Ovary (tissue), 9 donors: Measurements from ENCODE around the gene LRMDA. TPM values are rescaled to one million over a fixed set of nuclear protein-coding genes. Genes with fewer than 3 reads are reported as not detected.

ENCODE experiments used
- DNase-seq, 5 donors: peaks; one replicate each; pipeline ENCODE4 v3.0.0-alpha.2; 2019 to 2020
- H3K27ac ChIP-seq, 2 donors: fragments of 200-600 bp; one replicate each; pipeline versions ENCODE4 v1.5.1 to v1.8.0; 2019 to 2022
- H3K27me3 ChIP-seq: fragments of 200-600 bp; one replicate; pipeline ENCODE4 v1.8.0; 2022
- H3K36me3 ChIP-seq: fragments of 200-600 bp; sonication (generic); one replicate; pipeline ENCODE4 v1.5.1; 2019
- H3K4me1 ChIP-seq: one replicate; pipeline ENCODE4 v1.8.1; 2013; ENCODE audit warnings: mild to moderate bottlenecking, moderate library complexity; ENCODE audit not compliant: insufficient read depth
- H3K4me3 ChIP-seq: fragments of 200-600 bp; sonication (generic); one replicate; pipeline ENCODE4 v1.5.1; 2017
- H3K9me3 ChIP-seq, 2 donors: fragments of 200-600 bp in 1 of 2; sonication (generic) in 1 of 2; one replicate each; pipeline versions ENCODE4 v1.5.1 to v1.8.1; 2013 to 2019; ENCODE audit warnings: mild to moderate bottlenecking in 1 of 2, moderate library complexity in 1 of 2
- CTCF ChIP-seq, 3 donors: fragments of 450-650 bp in 2 of 3; fragments of 200-600 bp in 1 of 3; IDR thresholded peaks; one replicate each; pipeline versions ENCODE4 v1.5.1 to v1.8.0; 2016 to 2022; ENCODE audit warnings: antibody characterized with exemption in 3 of 3, mild to moderate bottlenecking in 1 of 3
- EP300 ChIP-seq: sonication (generic); formaldehyde crosslinking; IDR thresholded peaks from one replicate; pipeline ENCODE4 v1.6.1; 2017; ENCODE audit warnings: antibody characterized with exemption
- POLR2A ChIP-seq: fragments of 450-650 bp; IDR thresholded peaks from one replicate; pipeline ENCODE4 v1.6.1; 2017; ENCODE audit warnings: antibody characterized with exemption, mild to moderate bottlenecking, moderate library complexity
- WGBS, 3 donors: extraction: QIAGEN DNeasy Blood & Tissue Kit in 1 of 3; methylation state at CpG; one replicate each; pipeline versions ENCODE4 v1.1.5 to v1.1.7; 2013 to 2017; 5-methylcytosine and 5-hydroxymethylcytosine counted together
- intact Hi-C, 4 donors: fragments of 100-400 bp; cut with DNase I; formaldehyde crosslinking; loops; one replicate each; pipeline versions ENCODE4 v1.11.0 to v1.15.1; 2022 to 2023
- polyA plus RNA-seq, 2 donors: library from polyadenylated mRNA; stranded (reverse); fragments of 200-250 nt in 1 of 2; fragments of 350-450 nt in 1 of 2; fragmentation: Illumina TruSeq in 1 of 2; extraction: RNeasy Lipid Tissue Mini Kit (QIAGEN cat#74804) in 1 of 2; gene quantifications; one replicate each; pipeline ENCODE4 v1.2.3, GENCODE V29; 2013 to 2014
- total RNA-seq, 7 donors: library from RNA; depleted of rRNA in 2 of 7; stranded (reverse); fragments of >200 nt in 2 of 7; fragmentation: NEBNext Ultra II Directional in 3 of 7; extraction: Animal tissue kit (Norgen Biotek cat#: 25700) in 3 of 7; gene quantifications; one replicate each; pipeline versions ENCODE4 v1.1.0 to v1.2.4, GENCODE V29; 2016 to 2023
- donor health status: DM: no; HTN: no; CAD: no; lungs with moderate emphysema.
- donor health status: DM: no; HTN: no; CAD: no.
- donor health status: Bipolar disorder and iron deficiency.
- donor health status: DM: yes; HTN: yes; CAD: no.
- donor health status: DM: no; HTN: no; CAD: no.
- donor health status: DM: yes; HTN: yes; CAD: no.

The LRMDA gene
- total and polyA plus RNA-seq, 9 donors, result 14.8 to 30.7 (median 22.9) TPM

DNA sequence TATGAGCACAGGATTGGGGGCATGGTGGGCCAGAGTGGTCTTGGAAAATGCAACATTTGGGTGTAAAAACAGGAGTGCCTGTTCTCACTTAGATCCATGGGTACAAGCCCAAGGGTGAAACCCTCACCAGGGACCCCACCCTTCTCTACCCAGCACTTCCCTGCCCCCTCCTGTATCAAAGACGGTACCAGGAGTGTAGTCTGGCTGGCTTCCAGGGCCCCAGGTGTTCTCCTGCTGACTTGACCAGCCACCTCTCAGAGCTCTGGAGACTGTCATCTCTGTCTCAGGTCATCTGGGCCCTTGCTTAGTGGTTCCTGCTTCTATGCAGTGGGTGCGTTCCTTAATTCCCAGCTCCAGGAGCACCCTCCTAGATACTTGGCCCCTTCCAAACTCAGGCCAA lies 447.2 kb downstream of the LRMDA start:
- no peak for DNase-seq
- whole genome bisulfite sequencing, 3 donors, result 96 to 100% (median 96%) methylated on average over 2 of the region's 2 CpGs
- no peaks in the 10 kb centered on the region for H3K27me3 ChIP-seq
- no peak overlapping the region for H3K4me3 ChIP-seq
- no peak overlapping the region for H3K27ac ChIP-seq
- TF ChIP-seq EP300 (no peak), POLR2A (no peak), CTCF (IDR thresholded peaks at IDR 0.05) (no peak)
- no peaks in the 10 kb centered on the region for H3K9me3 ChIP-seq
- intact Hi-C loops, result no loop called here
- H3K4me1 ChIP-seq, result peaks cover 2% of the 10 kb centered on the region
- H3K36me3 ChIP-seq, result no peaks in the 10 kb centered on the region

GRCh38 chr10:75880031-75880775 lies 448.8 kb downstream of the LRMDA start:
- Histone ChIP-seq H3K9me3 (no peaks in the 10 kb centered on the region), H3K4me1 (peaks cover 2% of the 10 kb centered on the region), H3K36me3 (no peaks in the 10 kb centered on the region), H3K4me3 (no peak overlapping the region), H3K27ac (no peak overlapping the region), H3K27me3 (no peaks in the 10 kb centered on the region)
- intact Hi-C loops, result no loop called here
- no peak for TF ChIP-seq POLR2A
- no peak for DNase-seq
- WGBS, 3 donors, result 49 to 57% (median 51%) methylated on average over 4 of the region's 4 CpGs

GRCh38 chr10:75883081-75884072 lies 452.0 kb downstream of the LRMDA start:
- intact Hi-C loops, result no loop called here
- H3K27ac ChIP-seq, result no peak overlapping the region
- TF ChIP-seq EP300 (no peak), CTCF (IDR thresholded peaks at IDR 0.05) (no peak), POLR2A (no peak)
- H3K9me3 ChIP-seq, result no peaks in the 10 kb centered on the region
- H3K27me3 ChIP-seq, result no peaks in the 10 kb centered on the region
- no peaks in the 10 kb centered on the region for H3K36me3 ChIP-seq
- H3K4me3 ChIP-seq, result no peak overlapping the region
- DNase-seq, result no peak
- WGBS, 3 donors, result 95% methylated on average over 9 of the region's 9 CpGs
- H3K4me1 ChIP-seq, result peaks cover 3% of the 10 kb centered on the region

DNA sequence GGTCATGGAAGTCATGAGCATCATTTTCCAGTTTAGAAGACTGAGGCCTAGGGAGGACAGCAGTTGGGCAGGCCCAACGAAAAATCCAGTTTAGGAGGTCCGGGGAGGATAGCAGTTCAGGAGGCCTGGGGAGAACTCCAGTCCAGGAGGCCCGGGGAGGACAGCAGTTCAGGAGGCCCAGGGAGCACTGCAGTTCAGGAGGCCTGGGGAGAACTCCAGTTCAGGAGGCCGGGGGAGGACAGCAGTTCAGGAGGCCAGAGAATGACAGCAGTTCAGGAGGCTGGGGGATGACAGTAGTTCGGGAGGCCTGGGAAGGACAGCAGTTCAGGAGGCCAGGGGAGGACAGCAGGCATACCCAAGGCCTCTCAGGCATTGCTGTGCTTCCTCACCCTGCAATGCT lies 453.4 kb downstream of the LRMDA start:
- TF ChIP-seq CTCF (IDR thresholded peaks at IDR 0.05) (no peak), EP300 (no peak)
- DNase-seq, result no peak
- Histone ChIP-seq H3K4me3 (no peak overlapping the region), H3K27me3 (no peaks in the 10 kb centered on the region), H3K9me3 (no peaks in the 10 kb centered on the region), H3K36me3 (no peaks in the 10 kb centered on the region), H3K27ac (no peak overlapping the region), H3K4me1 (peaks cover 3% of the 10 kb centered on the region)
- intact Hi-C loops, result no loop called here
- WGBS, 3 donors, result 93 to 97% (median 96%) methylated on average over 5 of the region's 5 CpGs
